HCT116 (cell line): ENCODE data around the gene EEF1A2. TPM values are rescaled to one million over a fixed set of nuclear protein-coding genes. Genes with fewer than 3 reads are reported as not detected.

Source experiments
- ATAC-seq: fragments of 200-7000 bp; cut with Tn5 transposase; 2 replicates; pipeline ENCODE4 v1.9.1; 2020; ENCODE audit warnings: mild to moderate bottlenecking, moderate library complexity
- BruUV-seq: library from RNA; stranded (reverse); fragments of 400-500 nt; replicated peaks from 2 replicates; lab custom pipeline; 2021; lab: Mats Ljungman, UMichigan
- CTCF ChIA-PET: fragments of 300-600 bp; sonication (Branson Sonifier 250); formaldehyde crosslinking; loops from one replicate; lab custom pipeline; 2021; ENCODE audit warnings: antibody characterized with exemption; lab: Charles Lee
- POLR2A ChIA-PET: fragments of 300-600, 350-600 bp; sonication (Branson Sonifier 250); formaldehyde crosslinking; loops from one replicate; lab custom pipeline; 2021; ENCODE audit warnings: antibody characterized with exemption; lab: Charles Lee
- RAD21 ChIA-PET, 2 experiments: fragments of 300-600 bp; sonication (Branson Sonifier 250); formaldehyde crosslinking; loops; one replicate each; lab custom pipeline; 2023; ENCODE audit warnings: low total read pairs in 2 of 2; ENCODE audit not compliant: uncharacterized antibody in 2 of 2, unreplicated experiment in 2 of 2, low non-redundant PET in 1 of 2; lab: Charles Lee
- DNase-seq: peaks from one replicate; pipeline ENCODE4 v3.0.0-alpha.2; 2010; ENCODE audit warnings: low read depth, low spot score
- H2AFZ ChIP-seq: fragments of 200-600 bp; shearing (Covaris generic), sonication (generic); 2 replicates; pipeline ENCODE4 v1.6.1; 2017; ENCODE audit warnings: low read depth, mixed run types, mixed read lengths, antibody characterized with exemption, low read length; ENCODE audit not compliant: poor library complexity, severe bottlenecking
- H3K27ac ChIP-seq: 2 replicates; pipeline ENCODE4 v1.5.1; 2012; ENCODE audit warnings: low read depth, low read length
- H3K27me3 ChIP-seq: fragments of 200-600 bp; sonication (generic); 2 replicates; pipeline ENCODE4 v1.6.1; 2016; ENCODE audit warnings: mixed run types, low read length, mixed read lengths; ENCODE audit not compliant: insufficient read depth
- H3K36me3 ChIP-seq, 2 experiments: fragments of 200-500 bp in 1 of 2; fragments of 200-600 bp in 1 of 2; sonication (Bioruptor generic) in 1 of 2; sonication (generic) in 1 of 2; 2 replicates each; pipeline versions ENCODE4 v1.5.1 to v1.6.1; 2014 to 2016; ENCODE audit warnings: low read length in 2 of 2, inconsistent platforms in 1 of 2, mixed read lengths in 1 of 2, mixed run types in 1 of 2; ENCODE audit not compliant: insufficient read depth in 2 of 2, control insufficient read depth in 1 of 2
- H3K4me1 ChIP-seq, 2 experiments: fragments of 200-600 bp in 1 of 2; sonication (generic) in 1 of 2; 2 replicates each; pipeline versions ENCODE4 v1.5.1 to v1.6.1; 2012 to 2017; ENCODE audit warnings: low read length in 2 of 2, inconsistent platforms in 1 of 2, mild to moderate bottlenecking in 1 of 2, mixed read lengths in 1 of 2, mixed run types in 1 of 2, moderate library complexity in 1 of 2; ENCODE audit not compliant: insufficient read depth in 2 of 2, control insufficient read depth in 1 of 2
- H3K4me2 ChIP-seq: fragments of 200-600 bp; sonication (generic); 2 replicates; pipeline ENCODE4 v1.6.1; 2017; ENCODE audit warnings: mixed run types, low read length, mixed read lengths
- H3K4me3 ChIP-seq, 2 experiments: fragments of 200-600 bp in 1 of 2; sonication (generic) in 1 of 2; replicated peaks in 1 of 2; 2 replicates each; pipeline ENCODE4 v1.5.1; 2011 to 2016; ENCODE audit warnings: low read length in 2 of 2, control low read depth in 1 of 2, low read depth in 1 of 2, mild to moderate bottlenecking in 1 of 2, mixed read lengths in 1 of 2, mixed run types in 1 of 2
- H3K79me2 ChIP-seq: fragments of 200-600 bp; sonication (generic); 2 replicates; pipeline ENCODE4 v1.6.1; 2017; ENCODE audit warnings: mild to moderate bottlenecking, mixed run types, low read length, moderate library complexity, mixed read lengths; ENCODE audit not compliant: insufficient read depth
- H3K9ac ChIP-seq: fragments of 200-600 bp; sonication (generic); 2 replicates; pipeline ENCODE4 v1.6.1; 2016; ENCODE audit warnings: low read length, mixed read lengths
- H3K9me2 ChIP-seq: fragments of 200-600 bp; sonication (generic), shearing (Covaris generic); 2 replicates; pipeline ENCODE4 v1.6.1; 2017; ENCODE audit warnings: mixed run types, mild to moderate bottlenecking, moderate library complexity; ENCODE audit not compliant: insufficient read depth
- H3K9me3 ChIP-seq, 2 experiments: fragments of 200-500 bp in 1 of 2; fragments of 200-600 bp in 1 of 2; sonication (Bioruptor generic) in 1 of 2; sonication (generic) in 1 of 2; 2 replicates each; pipeline ENCODE4 v1.6.1; 2014 to 2017; ENCODE audit warnings: low read length in 2 of 2, mixed read lengths in 2 of 2, inconsistent platforms in 1 of 2, low read depth in 1 of 2, mild to moderate bottlenecking in 1 of 2, mixed run types in 1 of 2, moderate library complexity in 1 of 2; ENCODE audit not compliant: control insufficient read depth in 1 of 2, insufficient read depth in 1 of 2
- H4K20me1 ChIP-seq: fragments of 200-600 bp; sonication (generic), shearing (Covaris generic); 2 replicates; pipeline ENCODE4 v1.6.1; 2017; ENCODE audit warnings: mixed run types, mild to moderate bottlenecking, moderate library complexity; ENCODE audit not compliant: insufficient read depth
- CBX3 ChIP-seq: IDR thresholded peaks from 2 replicates; pipeline ENCODE4 v1.6.1; 2012; ENCODE audit warnings: low read depth
- CEBPB ChIP-seq: IDR thresholded peaks from 2 replicates; pipeline ENCODE4 v1.6.1; 2012; ENCODE audit warnings: low read depth
- EGR1 ChIP-seq: IDR thresholded peaks from 2 replicates; pipeline ENCODE4 v1.6.1; 2012; ENCODE audit warnings: low read depth
- ELF1 ChIP-seq: IDR thresholded peaks from 2 replicates; pipeline ENCODE4 v1.6.1; 2012; ENCODE audit warnings: low read depth, borderline replicate concordance
- EZH2 ChIP-seq: fragments of 200-600 bp; sonication (generic); IDR thresholded peaks from 2 replicates; pipeline ENCODE4 v1.6.1; 2017; ENCODE audit warnings: antibody characterized with exemption, mixed run types
- FOSL1 ChIP-seq: IDR thresholded peaks from 2 replicates; pipeline ENCODE4 v1.6.1; 2012; ENCODE audit warnings: low read depth
- JUND ChIP-seq: IDR thresholded peaks from 2 replicates; pipeline ENCODE4 v1.6.1; 2012
- MAX ChIP-seq: IDR thresholded peaks from 2 replicates; pipeline ENCODE4 v1.6.1; 2012
- POLR2AphosphoS5 ChIP-seq: IDR thresholded peaks from 2 replicates; pipeline ENCODE4 v1.6.1; 2011; ENCODE audit warnings: mild to moderate bottlenecking, low read depth, low read length, moderate library complexity
- RAD21 ChIP-seq: IDR thresholded peaks from 2 replicates; pipeline ENCODE4 v1.6.1; 2012; ENCODE audit warnings: low read depth, mild to moderate bottlenecking
- REST ChIP-seq: IDR thresholded peaks from 2 replicates; pipeline ENCODE4 v1.6.1; 2012; ENCODE audit warnings: low read depth
- SRF ChIP-seq: IDR thresholded peaks from 2 replicates; pipeline ENCODE4 v1.6.1; 2012; ENCODE audit warnings: low read depth
- TCF7L2 ChIP-seq: IDR thresholded peaks from 2 replicates; pipeline ENCODE4 v1.7.0; 2011; ENCODE audit warnings: borderline replicate concordance, inconsistent platforms; ENCODE audit not compliant: insufficient read depth, insufficient read length; ENCODE audit errors: extremely low read depth
- YY1 ChIP-seq: IDR thresholded peaks from 2 replicates; pipeline ENCODE4 v1.6.1; 2011; ENCODE audit warnings: low read length, low read depth, moderate library complexity, mild to moderate bottlenecking; ENCODE audit not compliant: insufficient replicate concordance; ENCODE audit errors: extremely low read depth
- ZBTB33 ChIP-seq: IDR thresholded peaks from 2 replicates; pipeline ENCODE4 v1.6.1; 2011; ENCODE audit warnings: mild to moderate bottlenecking, low read length, moderate library complexity; ENCODE audit not compliant: insufficient replicate concordance; ENCODE audit errors: extremely low read depth
- ZNF274 ChIP-seq: fragments of 200-500 bp; sonication (Bioruptor generic); IDR thresholded peaks from 2 replicates; pipeline ENCODE4 v1.6.1; 2014; ENCODE audit warnings: mild to moderate bottlenecking, low read depth, low read length, inconsistent platforms
- intact Hi-C: fragments of 100-400 bp; cut with micrococcal nuclease; formaldehyde crosslinking; loops from 2 replicates; pipeline ENCODE4 v1.10.0; 2022
- total RNA-seq: library from RNA; stranded (reverse); gene quantifications from one replicate; pipeline ENCODE4 v1.2.1, GENCODE V29; 2021; ENCODE audit not compliant: unreplicated experiment
- TF ChIP-seq, protein P1 (sequence below): IDR thresholded peaks from 2 replicates; pipeline ENCODE4 v1.6.1; 2012

Gene EEF1A2
- total RNA-seq, 1 experiment from 2014 or later = 454 TPM

GRCh38 chr20:63491635-63492230 lies 7.2 kb downstream of the EEF1A2 start:
- H3K4me3 ChIP-seq = no peak overlapping the region
- ChIA-PET RAD21 (no interaction called here), POLR2A (no interaction called here), CTCF (no interaction called here)
- no peak overlapping the region for H3K27ac ChIP-seq
- H4K20me1 ChIP-seq = no peaks in the 10 kb centered on the region
- no peaks in the 10 kb centered on the region for H3K27me3 ChIP-seq
- TF ChIP-seq POLR2AphosphoS5 (no peak), YY1 (no peak), TCF7L2 (no peak), MAX (no peak), REST (no peak), RAD21 (no peak), FOSL1 (no peak), CEBPB (no peak), ELF1 (no peak), SRF (no peak), EGR1 (no peak), ZBTB33 (no peak), JUND (no peak), EZH2 (no peak), ZNF274 (no peak), CBX3 (no peak)
- TF ChIP-seq, protein P1, sequence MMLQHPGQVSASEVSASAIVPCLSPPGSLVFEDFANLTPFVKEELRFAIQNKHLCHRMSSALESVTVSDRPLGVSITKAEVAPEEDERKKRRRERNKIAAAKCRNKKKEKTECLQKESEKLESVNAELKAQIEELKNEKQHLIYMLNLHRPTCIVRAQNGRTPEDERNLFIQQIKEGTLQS = no peak
- no peak overlapping the region for H2AFZ ChIP-seq
- no peak overlapping the region for H3K4me2 ChIP-seq
- no peaks in the 10 kb centered on the region for H3K9me2 ChIP-seq
- peaks cover 44 to 75% of the 10 kb centered on the region in 2 experiments for H3K36me3 ChIP-seq
- ATAC-seq = no peak
- no TSS peak for BruUV-seq
- H3K4me1 ChIP-seq = peaks cover 3 to 12% of the 10 kb centered on the region in 2 experiments; a peak in 3 of 4 replicates
- H3K79me2 ChIP-seq = peaks cover 32% of the 10 kb centered on the region; the same call in 1 of the 2 replicates
- no peak overlapping the region for H3K9ac ChIP-seq
- intact Hi-C loops = no loop called here
- H3K9me3 ChIP-seq = no peaks in the 10 kb centered on the region
- no peak for DNase-seq
